GM23338 (cell line): ENCODE measurements around the gene SLC7A14. TPM values are rescaled to one million over a fixed set of nuclear protein-coding genes. Genes with fewer than 3 reads are reported as not detected.

Source experiments
- ATAC-seq: fragments of 200-7000 bp; cut with Tn5 transposase; 3 replicates; pipeline ENCODE4 v1.9.1; 2020
- DNase-seq: peaks from one replicate; pipeline ENCODE4 v3.0.0-alpha.2; 2015; ENCODE audit warnings: low spot score
- H2AFZ ChIP-seq: fragments of 200-600 bp; sonication (generic); 2 replicates; pipeline ENCODE4 v1.8.0; 2016; ENCODE audit warnings: antibody characterized with exemption, mild to moderate bottlenecking, moderate library complexity
- H3F3A ChIP-seq: fragments of 200-600 bp; sonication (generic); replicated peaks from 2 replicates; pipeline ENCODE4 v1.8.0; 2017; ENCODE audit warnings: antibody characterized with exemption, mixed run types, low read depth
- H3K27ac ChIP-seq: fragments of 200-600 bp; sonication (generic); 2 replicates; pipeline ENCODE4 v1.6.1; 2016; ENCODE audit warnings: low read depth
- H3K27me3 ChIP-seq: fragments of 200-600 bp; sonication (generic); 2 replicates; pipeline ENCODE4 v1.8.0; 2016; ENCODE audit warnings: mild to moderate bottlenecking, mixed run types, moderate library complexity; ENCODE audit not compliant: insufficient read depth
- H3K36me3 ChIP-seq: fragments of 200-600 bp; sonication (generic); 2 replicates; pipeline ENCODE4 v1.8.0; 2016; ENCODE audit warnings: mild to moderate bottlenecking; ENCODE audit not compliant: insufficient read depth
- H3K4me1 ChIP-seq: fragments of 200-600 bp; sonication (generic); 2 replicates; pipeline ENCODE4 v1.8.0; 2016; ENCODE audit warnings: mild to moderate bottlenecking, moderate library complexity; ENCODE audit not compliant: insufficient read depth
- H3K4me2 ChIP-seq: fragments of 200-600 bp; sonication (generic); 2 replicates; pipeline ENCODE4 v1.7.1; 2017; ENCODE audit warnings: mixed run types
- H3K4me3 ChIP-seq: fragments of 200-600 bp; sonication (generic); 2 replicates; pipeline ENCODE4 v1.6.1; 2016; ENCODE audit warnings: mixed run types
- H3K79me2 ChIP-seq: fragments of 200-600 bp; sonication (generic); replicated peaks from 2 replicates; pipeline ENCODE4 v1.8.0; 2017; ENCODE audit warnings: mild to moderate bottlenecking; ENCODE audit not compliant: insufficient read depth
- H3K9me2 ChIP-seq: fragments of 200-600 bp; sonication (generic); 2 replicates; pipeline ENCODE4 v1.8.0; 2017; ENCODE audit not compliant: insufficient read depth
- H4K20me1 ChIP-seq: fragments of 200-600 bp; sonication (generic); replicated peaks from 2 replicates; pipeline ENCODE4 v1.8.0; 2017; ENCODE audit warnings: mild to moderate bottlenecking; ENCODE audit not compliant: insufficient read depth
- H3K27ac Mint-ChIP-seq: 2 replicates; pipeline ENCODE4 v1.8.0; 2020; ENCODE audit warnings: inconsistent platforms, mild to moderate bottlenecking, moderate library complexity, mixed read lengths
- H3K27me3 Mint-ChIP-seq: 3 replicates; pipeline ENCODE4 v1.8.0; 2022; ENCODE audit warnings: low read depth, mild to moderate bottlenecking, moderate library complexity, mixed read lengths, inconsistent platforms; ENCODE audit not compliant: insufficient read depth, poor library complexity
- H3K36me3 Mint-ChIP-seq: 3 replicates; pipeline ENCODE4 v1.8.0; 2021; ENCODE audit warnings: low read depth, mild to moderate bottlenecking, inconsistent platforms, moderate library complexity, mixed read lengths
- H3K4me1 Mint-ChIP-seq: 3 replicates; pipeline ENCODE4 v1.8.0; 2020; ENCODE audit warnings: mild to moderate bottlenecking, inconsistent platforms, mixed read lengths
- H3K4me3 Mint-ChIP-seq: 3 replicates; pipeline ENCODE4 v1.8.0; 2021; ENCODE audit warnings: moderate library complexity, mild to moderate bottlenecking, inconsistent platforms, mixed read lengths
- H3K9me3 Mint-ChIP-seq: 3 replicates; pipeline ENCODE4 v1.8.0; 2020; ENCODE audit warnings: moderate library complexity, mild to moderate bottlenecking, inconsistent platforms, mixed read lengths
- EZH2 ChIP-seq: fragments of 200-600 bp; sonication (generic); IDR thresholded peaks from one replicate; pipeline ENCODE4 v1.8.0; 2017; ENCODE audit warnings: antibody characterized with exemption, mild to moderate bottlenecking, low read depth; ENCODE audit not compliant: unreplicated experiment
- EZH2phosphoT487 ChIP-seq: fragments of 200-600 bp; sonication (generic); IDR thresholded peaks from one replicate; pipeline ENCODE4 v1.8.1; 2018; ENCODE audit warnings: antibody characterized with exemption; ENCODE audit not compliant: unreplicated experiment
- JUNB ChIP-seq: IDR thresholded peaks from one replicate; pipeline ENCODE4 v1.6.1; 2016; ENCODE audit warnings: antibody characterized with exemption; ENCODE audit not compliant: unreplicated experiment
- POLR2AphosphoS5 ChIP-seq: IDR thresholded peaks from 2 replicates; pipeline ENCODE4 v1.6.1; 2016; ENCODE audit warnings: antibody characterized with exemption, low read depth
- STAT1 ChIP-seq: IDR thresholded peaks from one replicate; pipeline ENCODE4 v1.6.1; 2016; ENCODE audit warnings: antibody characterized with exemption; ENCODE audit not compliant: unreplicated experiment
- polyA plus RNA-seq: library from polyadenylated mRNA; unstranded; fragments of >200 nt; fragmentation: Nextera tagmentation; extraction: Ambion mirVana; gene quantifications from 2 replicates; pipeline ENCODE4 v1.2.1, GENCODE V29; 2016
- total RNA-seq: library from RNA; depleted of rRNA; stranded (reverse); fragments of >200 nt; shearing (Covaris generic); gene quantifications from 2 replicates; pipeline ENCODE4 v1.2.3, GENCODE V29; 2014
- TF ChIP-seq, protein P1 (sequence below): fragments of 250-450 bp; sonication (Bioruptor Pico); IDR thresholded peaks from 2 replicates; pipeline ENCODE4 v1.5.0; 2020; ENCODE audit warnings: mild to moderate bottlenecking, moderate library complexity
- TF ChIP-seq, protein P2 (sequence below), 2 experiments: fragments of 200-600 bp in 1 of 2; sonication (generic) in 1 of 2; conservative IDR thresholded peaks; 2 replicates each; pipeline versions ENCODE4 v1.5.1 to v1.6.1; 2016 to 2017; ENCODE audit warnings: antibody characterized with exemption in 2 of 2, low read depth in 2 of 2, mild to moderate bottlenecking in 2 of 2, moderate library complexity in 1 of 2

Gene SLC7A14
- total and polyA plus RNA-seq, 2 experiments from 2014 or later = 0.49 to 0.82 TPM

DNA sequence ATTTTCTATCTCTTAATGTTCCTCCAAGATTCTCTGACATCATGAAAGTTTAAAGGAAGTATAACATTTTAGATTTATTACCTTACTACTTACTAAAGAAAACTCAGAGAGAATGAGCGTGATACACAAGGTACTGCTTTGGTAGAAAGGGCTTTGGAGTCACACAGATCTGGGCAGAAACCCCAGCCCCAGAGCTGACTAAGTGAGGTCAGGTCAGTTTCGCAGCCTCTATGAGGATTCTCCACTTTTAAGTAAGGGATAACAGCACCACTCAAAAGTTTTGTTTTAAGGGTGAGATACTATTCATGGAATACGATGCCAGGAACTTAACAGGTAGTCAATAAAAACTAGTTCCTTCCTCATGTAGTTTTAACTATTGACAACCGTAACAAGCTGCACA, 91.1 kb downstream of the SLC7A14 start:
- Mint-ChIP-seq H3K9me3 (no peaks in the 10 kb centered on the region), H3K27ac (no peak overlapping the region), H3K4me3 (no peak overlapping the region), H3K27me3 (peaks cover 5% of the 10 kb centered on the region), H3K4me1 (peaks cover 5% of the 10 kb centered on the region), H3K36me3 (no peaks in the 10 kb centered on the region; the same call in 2 of the 3 replicates)
- Histone ChIP-seq H3K4me1 (peaks cover 7% of the 10 kb centered on the region; the same call in 1 of the 2 replicates), H3K4me3 (no peak overlapping the region), H2AFZ (no peak overlapping the region), H3K79me2 (no peaks in the 10 kb centered on the region), H4K20me1 (no peaks in the 10 kb centered on the region), H3K36me3 (no peaks in the 10 kb centered on the region), H3K27me3 (no peaks in the 10 kb centered on the region), H3F3A (no peaks in the 10 kb centered on the region), H3K27ac (no peak overlapping the region), H3K9me2 (no peaks in the 10 kb centered on the region), H3K4me2 (no peak overlapping the region)
- TF ChIP-seq JUNB (no peak), POLR2AphosphoS5 (no peak), EZH2phosphoT487 (no peak), EZH2 (no peak), STAT1 (no peak)
- TF ChIP-seq, protein P1, sequence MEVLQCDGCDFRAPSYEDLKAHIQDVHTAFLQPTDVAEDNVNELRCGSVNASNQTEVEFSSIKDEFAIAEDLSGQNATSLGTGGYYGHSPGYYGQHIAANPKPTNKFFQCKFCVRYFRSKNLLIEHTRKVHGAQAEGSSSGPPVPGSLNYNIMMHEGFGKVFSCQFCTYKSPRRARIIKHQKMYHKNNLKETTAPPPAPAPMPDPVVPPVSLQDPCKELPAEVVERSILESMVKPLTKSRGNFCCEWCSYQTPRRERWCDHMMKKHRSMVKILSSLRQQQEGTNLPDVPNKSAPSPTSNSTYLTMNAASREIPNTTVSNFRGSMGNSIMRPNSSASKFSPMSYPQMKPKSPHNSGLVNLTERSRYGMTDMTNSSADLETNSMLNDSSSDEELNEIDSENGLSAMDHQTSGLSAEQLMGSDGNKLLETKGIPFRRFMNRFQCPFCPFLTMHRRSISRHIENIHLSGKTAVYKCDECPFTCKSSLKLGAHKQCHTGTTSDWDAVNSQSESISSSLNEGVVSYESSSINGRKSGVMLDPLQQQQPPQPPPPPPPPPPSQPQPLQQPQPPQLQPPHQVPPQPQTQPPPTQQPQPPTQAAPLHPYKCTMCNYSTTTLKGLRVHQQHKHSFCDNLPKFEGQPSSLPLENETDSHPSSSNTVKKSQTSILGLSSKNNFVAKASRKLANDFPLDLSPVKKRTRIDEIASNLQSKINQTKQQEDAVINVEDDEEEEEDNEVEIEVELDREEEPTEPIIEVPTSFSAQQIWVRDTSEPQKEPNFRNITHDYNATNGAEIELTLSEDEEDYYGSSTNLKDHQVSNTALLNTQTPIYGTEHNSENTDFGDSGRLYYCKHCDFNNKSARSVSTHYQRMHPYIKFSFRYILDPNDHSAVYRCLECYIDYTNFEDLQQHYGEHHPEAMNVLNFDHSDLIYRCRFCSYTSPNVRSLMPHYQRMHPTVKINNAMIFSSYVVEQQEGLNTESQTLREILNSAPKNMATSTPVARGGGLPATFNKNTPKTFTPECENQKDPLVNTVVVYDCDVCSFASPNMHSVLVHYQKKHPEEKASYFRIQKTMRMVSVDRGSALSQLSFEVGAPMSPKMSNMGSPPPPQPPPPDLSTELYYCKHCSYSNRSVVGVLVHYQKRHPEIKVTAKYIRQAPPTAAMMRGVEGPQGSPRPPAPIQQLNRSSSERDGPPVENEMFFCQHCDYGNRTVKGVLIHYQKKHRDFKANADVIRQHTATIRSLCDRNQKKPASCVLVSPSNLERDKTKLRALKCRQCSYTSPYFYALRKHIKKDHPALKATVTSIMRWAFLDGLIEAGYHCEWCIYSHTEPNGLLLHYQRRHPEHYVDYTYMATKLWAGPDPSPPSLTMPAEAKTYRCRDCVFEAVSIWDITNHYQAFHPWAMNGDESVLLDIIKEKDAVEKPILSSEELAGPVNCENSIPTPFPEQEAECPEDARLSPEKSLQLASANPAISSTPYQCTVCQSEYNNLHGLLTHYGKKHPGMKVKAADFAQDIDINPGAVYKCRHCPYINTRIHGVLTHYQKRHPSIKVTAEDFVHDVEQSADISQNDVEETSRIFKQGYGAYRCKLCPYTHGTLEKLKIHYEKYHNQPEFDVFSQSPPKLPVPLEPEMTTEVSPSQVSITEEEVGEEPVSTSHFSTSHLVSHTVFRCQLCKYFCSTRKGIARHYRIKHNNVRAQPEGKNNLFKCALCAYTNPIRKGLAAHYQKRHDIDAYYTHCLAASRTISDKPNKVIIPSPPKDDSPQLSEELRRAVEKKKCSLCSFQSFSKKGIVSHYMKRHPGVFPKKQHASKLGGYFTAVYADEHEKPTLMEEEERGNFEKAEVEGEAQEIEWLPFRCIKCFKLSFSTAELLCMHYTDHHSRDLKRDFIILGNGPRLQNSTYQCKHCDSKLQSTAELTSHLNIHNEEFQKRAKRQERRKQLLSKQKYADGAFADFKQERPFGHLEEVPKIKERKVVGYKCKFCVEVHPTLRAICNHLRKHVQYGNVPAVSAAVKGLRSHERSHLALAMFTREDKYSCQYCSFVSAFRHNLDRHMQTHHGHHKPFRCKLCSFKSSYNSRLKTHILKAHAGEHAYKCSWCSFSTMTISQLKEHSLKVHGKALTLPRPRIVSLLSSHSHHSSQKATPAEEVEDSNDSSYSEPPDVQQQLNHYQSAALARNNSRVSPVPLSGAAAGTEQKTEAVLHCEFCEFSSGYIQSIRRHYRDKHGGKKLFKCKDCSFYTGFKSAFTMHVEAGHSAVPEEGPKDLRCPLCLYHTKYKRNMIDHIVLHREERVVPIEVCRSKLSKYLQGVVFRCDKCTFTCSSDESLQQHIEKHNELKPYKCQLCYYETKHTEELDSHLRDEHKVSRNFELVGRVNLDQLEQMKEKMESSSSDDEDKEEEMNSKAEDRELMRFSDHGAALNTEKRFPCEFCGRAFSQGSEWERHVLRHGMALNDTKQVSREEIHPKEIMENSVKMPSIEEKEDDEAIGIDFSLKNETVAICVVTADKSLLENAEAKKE (CRISPR knock-in tag) = no peak
- TF ChIP-seq, protein P2, sequence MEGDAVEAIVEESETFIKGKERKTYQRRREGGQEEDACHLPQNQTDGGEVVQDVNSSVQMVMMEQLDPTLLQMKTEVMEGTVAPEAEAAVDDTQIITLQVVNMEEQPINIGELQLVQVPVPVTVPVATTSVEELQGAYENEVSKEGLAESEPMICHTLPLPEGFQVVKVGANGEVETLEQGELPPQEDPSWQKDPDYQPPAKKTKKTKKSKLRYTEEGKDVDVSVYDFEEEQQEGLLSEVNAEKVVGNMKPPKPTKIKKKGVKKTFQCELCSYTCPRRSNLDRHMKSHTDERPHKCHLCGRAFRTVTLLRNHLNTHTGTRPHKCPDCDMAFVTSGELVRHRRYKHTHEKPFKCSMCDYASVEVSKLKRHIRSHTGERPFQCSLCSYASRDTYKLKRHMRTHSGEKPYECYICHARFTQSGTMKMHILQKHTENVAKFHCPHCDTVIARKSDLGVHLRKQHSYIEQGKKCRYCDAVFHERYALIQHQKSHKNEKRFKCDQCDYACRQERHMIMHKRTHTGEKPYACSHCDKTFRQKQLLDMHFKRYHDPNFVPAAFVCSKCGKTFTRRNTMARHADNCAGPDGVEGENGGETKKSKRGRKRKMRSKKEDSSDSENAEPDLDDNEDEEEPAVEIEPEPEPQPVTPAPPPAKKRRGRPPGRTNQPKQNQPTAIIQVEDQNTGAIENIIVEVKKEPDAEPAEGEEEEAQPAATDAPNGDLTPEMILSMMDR (conservative IDR thresholded peaks at IDR 0.05; ENCODE audit: low read depth in 2 of 2) = no peak
- ATAC-seq (no peak), DNase-seq (no peak)
